Peyer's patch (tissue), 4 donors: ENCODE data around the gene S100A6.

Experiments used
- POLR2A ChIP-seq, 2 donors: fragments of 450-650 bp; IDR thresholded peaks; one replicate each; pipeline ENCODE4 v1.5.1; 2017; ENCODE audit warnings: antibody characterized with exemption in 2 of 2, mild to moderate bottlenecking in 2 of 2, moderate library complexity in 2 of 2
- TF ChIP-seq, protein P1 (sequence below), 6 experiments: fragments of 450-650 bp in 4 of 6; fragments of 200-600 bp in 2 of 6; sonication (generic) in 1 of 6; IDR thresholded peaks; one replicate each; pipeline ENCODE4 v1.5.1; 2017 to 2019; ENCODE audit warnings: antibody characterized with exemption in 6 of 6, mild to moderate bottlenecking in 3 of 6, moderate library complexity in 1 of 6

DNA sequence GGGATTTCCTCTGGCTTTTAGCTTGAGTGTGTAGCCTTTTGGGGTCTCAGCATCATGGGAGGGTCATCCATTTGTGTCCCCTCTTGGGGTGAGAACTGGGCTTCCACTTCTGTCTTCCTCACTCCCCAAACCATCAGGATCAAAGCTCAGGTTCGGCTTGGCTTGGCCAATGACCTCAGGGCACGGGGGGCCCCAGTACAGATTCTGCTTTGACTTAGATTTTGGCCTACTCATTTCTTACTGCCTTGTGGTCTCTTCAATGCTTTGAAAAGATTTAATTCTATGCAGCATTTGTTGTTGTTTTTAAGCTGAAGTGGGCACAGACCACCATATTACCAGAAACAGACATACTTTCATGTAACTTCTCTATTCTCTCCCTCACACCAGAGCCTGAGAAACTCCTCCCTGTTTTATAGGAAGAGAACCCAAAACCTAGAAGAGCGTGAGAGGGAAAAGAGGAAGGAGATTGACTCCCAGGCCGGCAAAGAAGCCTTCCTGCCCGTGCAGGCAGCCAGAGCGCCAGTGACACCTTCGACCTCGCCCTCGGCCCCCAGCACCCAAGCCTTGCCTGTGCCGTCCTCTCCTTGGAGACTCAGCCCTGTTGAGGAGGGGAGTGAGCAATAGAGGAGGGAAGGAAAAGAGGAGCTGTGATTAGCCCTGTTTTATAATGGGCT lies 15.2 kb upstream of the S100A6 start:
- TF ChIP-seq, protein P1, sequence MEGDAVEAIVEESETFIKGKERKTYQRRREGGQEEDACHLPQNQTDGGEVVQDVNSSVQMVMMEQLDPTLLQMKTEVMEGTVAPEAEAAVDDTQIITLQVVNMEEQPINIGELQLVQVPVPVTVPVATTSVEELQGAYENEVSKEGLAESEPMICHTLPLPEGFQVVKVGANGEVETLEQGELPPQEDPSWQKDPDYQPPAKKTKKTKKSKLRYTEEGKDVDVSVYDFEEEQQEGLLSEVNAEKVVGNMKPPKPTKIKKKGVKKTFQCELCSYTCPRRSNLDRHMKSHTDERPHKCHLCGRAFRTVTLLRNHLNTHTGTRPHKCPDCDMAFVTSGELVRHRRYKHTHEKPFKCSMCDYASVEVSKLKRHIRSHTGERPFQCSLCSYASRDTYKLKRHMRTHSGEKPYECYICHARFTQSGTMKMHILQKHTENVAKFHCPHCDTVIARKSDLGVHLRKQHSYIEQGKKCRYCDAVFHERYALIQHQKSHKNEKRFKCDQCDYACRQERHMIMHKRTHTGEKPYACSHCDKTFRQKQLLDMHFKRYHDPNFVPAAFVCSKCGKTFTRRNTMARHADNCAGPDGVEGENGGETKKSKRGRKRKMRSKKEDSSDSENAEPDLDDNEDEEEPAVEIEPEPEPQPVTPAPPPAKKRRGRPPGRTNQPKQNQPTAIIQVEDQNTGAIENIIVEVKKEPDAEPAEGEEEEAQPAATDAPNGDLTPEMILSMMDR (IDR thresholded peaks at IDR 0.05): no peak
- TF ChIP-seq POLR2A (IDR thresholded peaks at IDR 0.05): no peak
